GM19240 (cell line): Measurements from ENCODE around the gene OR1K1.
A peak's percentile ranks its signal among the peaks of the same experiment; 100 is the strongest.
"Not testable (repeated sequence)": the region's sequence is repeated elsewhere in the genome, so short reads cannot be mapped to it uniquely, and the experiment has no call there.

Experiments
- DNase-seq: peaks from one replicate; pipeline ENCODE4 v3.0.0; 2011; ENCODE audit warnings: low spot score; ENCODE audit not compliant: insufficient read length

OR1K1 gene

GRCh38 chr9:122810306-122810946 lies 10.5 kb downstream of the OR1K1 start:
- peak; percentile 61 for DNase-seq

GRCh38 chr9:122812736-122813135 lies 12.8 kb downstream of the OR1K1 start:
- DNase-seq = no peak

- DNase-seq = no peak
Observed at GRCh38 chr9:122814545-122814944, 14.6 kb downstream of the OR1K1 start.

GRCh38 chr9:122815544-122815943 lies 15.6 kb downstream of the OR1K1 start:
- no peak for DNase-seq

- DNase-seq = no peak
Observed at GRCh38 chr9:122816163-122816867, 16.4 kb downstream of the OR1K1 start.

- no peak for DNase-seq
Observed at GRCh38 chr9:122819326-122819725, 19.4 kb downstream of the OR1K1 start.

GRCh38 chr9:122819791-122820489 lies 20.0 kb downstream of the OR1K1 start:
- DNase-seq = no peak

GRCh38 chr9:122820490-122820845 lies 20.5 kb downstream of the OR1K1 start:
- DNase-seq = no peak

GRCh38 chr9:122821278-122821943 lies 21.5 kb downstream of the OR1K1 start:
- DNase-seq = no peak

GRCh38 chr9:122822056-122822455 lies 22.1 kb downstream of the OR1K1 start:
- no peak for DNase-seq

GRCh38 chr9:122822938-122823337 lies 23.0 kb downstream of the OR1K1 start:
- no peak for DNase-seq

- DNase-seq = no peak
Observed at GRCh38 chr9:122827761-122828093, 27.8 kb downstream of the OR1K1 start.

- DNase-seq = not testable (repeated sequence)
Observed at GRCh38 chr9:122828965-122829284, 29.0 kb downstream of the OR1K1 start.

GRCh38 chr9:122832194-122832593 lies 32.3 kb downstream of the OR1K1 start:
- no peak for DNase-seq

- DNase-seq = no peak
Observed at GRCh38 chr9:122835313-122835731, 35.4 kb downstream of the OR1K1 start.

- DNase-seq = no peak
Observed at GRCh38 chr9:122837266-122837850, 37.4 kb downstream of the OR1K1 start.

- not testable (repeated sequence) for DNase-seq
Observed at GRCh38 chr9:122838441-122838840, 38.5 kb downstream of the OR1K1 start.

GRCh38 chr9:122841501-122841900 lies 41.6 kb downstream of the OR1K1 start:
- DNase-seq = no peak

- DNase-seq = no peak
Observed at GRCh38 chr9:122844137-122844536, 44.2 kb downstream of the OR1K1 start.

GRCh38 chr9:122845116-122845515 lies 45.2 kb downstream of the OR1K1 start:
- no peak for DNase-seq

GRCh38 chr9:122846371-122846940 lies 46.5 kb downstream of the OR1K1 start:
- no peak for DNase-seq
